ENCODE measurements around the gene ALDOB. TPM values are rescaled to one million over a fixed set of nuclear protein-coding genes. Genes with fewer than 3 reads are reported as not detected.

ALDOB gene
- total and polyA plus RNA-seq, 2 of the 13 experiments (the other 11 are each of a cell fraction or from before 2014, with no cell fraction given): 0.29 to 0.97 TPM

GRCh38 chr9:101458963-101459631, 23.5 kb upstream of the ALDOB start (continued):
- TF ChIP-seq ZNF18 (CRISPR knock-in tag; IDR thresholded peaks at IDR 0.05; ENCODE audit: insufficient replicate concordance): no peak
- peak; percentile 61 for TF ChIP-seq ARID3A (IDR thresholded peaks at IDR 0.05; ENCODE audit: low read depth, low read length)
- 0 out of 2 replicates have a peak, but pooled peaks have one; percentile 34 for TF ChIP-seq IRF2 (CRISPR knock-in tag; IDR thresholded peaks at IDR 0.05)
- TF ChIP-seq MEF2D (CRISPR knock-in tag; IDR thresholded peaks at IDR 0.05): peak; percentile 46; the same call in 1 of the 2 replicates
- peak; percentile 86 for TF ChIP-seq ZMYM4 (CRISPR knock-in tag; IDR thresholded peaks at IDR 0.05)
- no peak for TF ChIP-seq ZNF737 (CRISPR knock-in tag; IDR thresholded peaks at IDR 0.05; ENCODE audit: borderline replicate concordance)
- no peak for TF ChIP-seq HCFC1 (IDR thresholded peaks at IDR 0.05; ENCODE audit: low read depth, low read length)
- TF ChIP-seq SMAD3 (CRISPR knock-in tag; IDR thresholded peaks at IDR 0.05): 0 out of 2 replicates have a peak, but pooled peaks have one; percentile 45
- no peak for TF ChIP-seq ZSCAN29 (CRISPR knock-in tag; conservative IDR thresholded peaks at IDR 0.05)
- TF ChIP-seq SOX5 (CRISPR knock-in tag; IDR thresholded peaks at IDR 0.05; ENCODE audit: borderline replicate concordance): 0 out of 2 replicates have a peak, but pooled peaks have one; percentile 15
- no peak for TF ChIP-seq HOXA5 (CRISPR knock-in tag; IDR thresholded peaks at IDR 0.05)
- peak; percentile 43; the same call in 1 of the 2 replicates for TF ChIP-seq KMT2A (CRISPR knock-in tag; IDR thresholded peaks at IDR 0.05)
- TF ChIP-seq TEAD3 (CRISPR knock-in tag; optimal IDR thresholded peaks at IDR 0.05; ENCODE audit: borderline replicate concordance): peak; percentile 38
- TF ChIP-seq PBX3 (CRISPR knock-in tag; IDR thresholded peaks at IDR 0.05; ENCODE audit: borderline replicate concordance): no peak
- no peak for TF ChIP-seq ATM (IDR thresholded peaks at IDR 0.05; ENCODE audit: borderline replicate concordance)
- no peak for TF ChIP-seq GMEB2 (CRISPR knock-in tag; IDR thresholded peaks at IDR 0.05; ENCODE audit: low read depth)
- TF ChIP-seq NFIC (IDR thresholded peaks at IDR 0.05; ENCODE audit: low read length): no peak
- TF ChIP-seq HOMEZ (CRISPR knock-in tag; IDR thresholded peaks at IDR 0.05; ENCODE audit: low read depth): peak; percentile 67; the same call in 1 of the 2 replicates
- TF ChIP-seq ELF3 (CRISPR knock-in tag; IDR thresholded peaks at IDR 0.05): peak; percentile 86
- no peak for TF ChIP-seq ZNF282 (IDR thresholded peaks at IDR 0.05; ENCODE audit: partially characterized antibody)
- TF ChIP-seq ZSCAN9 (CRISPR knock-in tag; IDR thresholded peaks at IDR 0.05; ENCODE audit: borderline replicate concordance): no peak
- TF ChIP-seq PLRG1 (conservative IDR thresholded peaks at IDR 0.05): no peak
- TF ChIP-seq ZNF530 (CRISPR knock-in tag; IDR thresholded peaks at IDR 0.05; ENCODE audit: low read depth): no peak
- peak; percentile 38; the same call in 1 of the 2 replicates for TF ChIP-seq RXRB (CRISPR knock-in tag; IDR thresholded peaks at IDR 0.05; ENCODE audit: borderline replicate concordance)
